Colonic mucosa (tissue), 4 donors: ENCODE data around the gene RTF1. TPM values are rescaled to one million over a fixed set of nuclear protein-coding genes. Genes with fewer than 3 reads are reported as not detected.

Experiments used
- DNase-seq: peaks from one replicate; pipeline ENCODE4 v3.0.0-alpha.2; 2020
- H3K27ac ChIP-seq: fragments of 200-600 bp; one replicate; pipeline ENCODE4 v1.8.0; 2021
- H3K27me3 ChIP-seq: fragments of 200-600 bp; one replicate; pipeline ENCODE4 v1.8.0; 2021
- H3K36me3 ChIP-seq: fragments of 200-600 bp; one replicate; pipeline ENCODE4 v1.8.0; 2021
- H3K4me1 ChIP-seq: fragments of 200-600 bp; one replicate; pipeline ENCODE4 v1.8.0; 2021; ENCODE audit warnings: mild to moderate bottlenecking
- H3K4me3 ChIP-seq: fragments of 200-600 bp; one replicate; pipeline ENCODE4 v1.8.0; 2021
- H3K9ac ChIP-seq, 2 donors: one replicate each; pipeline ENCODE4 v1.7.0; 2013; ENCODE audit warnings: control low read depth in 2 of 2, low read depth in 2 of 2, low read length in 2 of 2
- H3K9me3 ChIP-seq: fragments of 200-600 bp; one replicate; pipeline ENCODE4 v1.8.0; 2021
- CTCF ChIP-seq: fragments of 200-600 bp; IDR thresholded peaks from one replicate; pipeline ENCODE4 v1.8.0; 2022; ENCODE audit warnings: antibody characterized with exemption, mild to moderate bottlenecking
- intact Hi-C: fragments of 100-400 bp; cut with DNase I; formaldehyde crosslinking; loops from one replicate; pipeline ENCODE4 v1.14.1; 2022
- total RNA-seq, 2 donors: library from RNA; stranded (reverse); fragmentation: NEBNext Ultra II Directional in 1 of 2; extraction: Animal tissue kit (Norgen Biotek cat#: 25700) in 1 of 2; gene quantifications; one replicate each; pipeline ENCODE4 v1.2.1, GENCODE V29; 2021
- donor health status: healthy.
- donor health status: DM: no; HTN: no; CAD: no.
- donor health status: DM: no; HTN: no; CAD: no.

RTF1 gene
- total RNA-seq, 2 donors from 2014 or later, result 21.0 to 28.7 TPM

- DNase-seq, result no peak
- TF ChIP-seq CTCF, result no peak
- H3K27ac ChIP-seq, result no peak overlapping the region
- no peaks in the 10 kb centered on the region for H3K27me3 ChIP-seq
- H3K9me3 ChIP-seq, result no peaks in the 10 kb centered on the region
- H3K4me1 ChIP-seq, result no peaks in the 10 kb centered on the region
- no peak overlapping the region for H3K9ac ChIP-seq
- no peaks in the 10 kb centered on the region for H3K36me3 ChIP-seq
- intact Hi-C loops, result no loop called here
- no peak overlapping the region for H3K4me3 ChIP-seq
These were observed 22.0 kb upstream of the RTF1 start for GRCh38 chr15:41394924-41395323.

GRCh38 chr15:41396111-41396510 is 20.8 kb upstream of the RTF1 start:
- no peak for DNase-seq
- Histone ChIP-seq H3K9me3 (no peaks in the 10 kb centered on the region), H3K4me1 (no peaks in the 10 kb centered on the region), H3K27ac (no peak overlapping the region), H3K27me3 (no peaks in the 10 kb centered on the region), H3K4me3 (no peak overlapping the region), H3K9ac (no peak overlapping the region), H3K36me3 (no peaks in the 10 kb centered on the region)
- intact Hi-C loops, result no loop called here
- no peak for TF ChIP-seq CTCF

GRCh38 chr15:41401904-41402267 is 15.0 kb upstream of the RTF1 start:
- H3K4me1 ChIP-seq, result no peaks in the 10 kb centered on the region
- peak overlapping the region; percentile 86 for H3K27ac ChIP-seq
- no peaks in the 10 kb centered on the region for H3K27me3 ChIP-seq
- H3K9ac ChIP-seq, result peak overlapping the region; percentile 80 to 86
- no peaks in the 10 kb centered on the region for H3K9me3 ChIP-seq
- no peak for TF ChIP-seq CTCF
- no peak for DNase-seq
- no peaks in the 10 kb centered on the region for H3K36me3 ChIP-seq
- peak overlapping the region; percentile 79 for H3K4me3 ChIP-seq
- intact Hi-C loops, result no loop called here

- no peaks in the 10 kb centered on the region for H3K27me3 ChIP-seq
- no peaks in the 10 kb centered on the region for H3K4me1 ChIP-seq
- no peak for TF ChIP-seq CTCF
- no peak overlapping the region for H3K4me3 ChIP-seq
- H3K9ac ChIP-seq, result no peak overlapping the region
- DNase-seq, result no peak
- no peaks in the 10 kb centered on the region for H3K9me3 ChIP-seq
- no peak overlapping the region for H3K27ac ChIP-seq
- intact Hi-C loops, result no loop called here
- H3K36me3 ChIP-seq, result no peaks in the 10 kb centered on the region
These were observed 9.6 kb upstream of the RTF1 start for GRCh38 chr15:41407341-41407740.

GRCh38 chr15:41408234-41408641 is 8.7 kb upstream of the RTF1 start:
- peak overlapping the region; percentile 17 for H3K27ac ChIP-seq
- TF ChIP-seq CTCF, result no peak
- intact Hi-C loops, result no loop called here
- H3K4me3 ChIP-seq, result no peak overlapping the region
- no peak for DNase-seq
- H3K27me3 ChIP-seq, result no peaks in the 10 kb centered on the region
- no peaks in the 10 kb centered on the region for H3K36me3 ChIP-seq
- no peak overlapping the region for H3K9ac ChIP-seq
- no peaks in the 10 kb centered on the region for H3K9me3 ChIP-seq
- H3K4me1 ChIP-seq, result no peaks in the 10 kb centered on the region

GRCh38 chr15:41411031-41411430 is 5.9 kb upstream of the RTF1 start:
- no peak overlapping the region for H3K9ac ChIP-seq
- no peak overlapping the region for H3K4me3 ChIP-seq
- no peak for DNase-seq
- intact Hi-C loops, result no loop called here
- TF ChIP-seq CTCF, result no peak
- H3K9me3 ChIP-seq, result no peaks in the 10 kb centered on the region
- no peaks in the 10 kb centered on the region for H3K27me3 ChIP-seq
- H3K4me1 ChIP-seq, result no peaks in the 10 kb centered on the region
- no peaks in the 10 kb centered on the region for H3K36me3 ChIP-seq
- no peak overlapping the region for H3K27ac ChIP-seq
